GM19351 (cell line): ENCODE data around the gene RPS19BP1.
"Not testable (repeated sequence)": the region's sequence is repeated elsewhere in the genome, so short reads cannot be mapped to it uniquely, and the experiment has no call there.

ENCODE experiments used
- ATAC-seq: cut with Tn5 transposase; IDR thresholded peaks from one replicate; pipeline ENCODE4 v1.9.1; 2021; ENCODE audit warnings: mild to moderate bottlenecking, moderate library complexity; ENCODE audit not compliant: unreplicated experiment

Gene RPS19BP1

DNA sequence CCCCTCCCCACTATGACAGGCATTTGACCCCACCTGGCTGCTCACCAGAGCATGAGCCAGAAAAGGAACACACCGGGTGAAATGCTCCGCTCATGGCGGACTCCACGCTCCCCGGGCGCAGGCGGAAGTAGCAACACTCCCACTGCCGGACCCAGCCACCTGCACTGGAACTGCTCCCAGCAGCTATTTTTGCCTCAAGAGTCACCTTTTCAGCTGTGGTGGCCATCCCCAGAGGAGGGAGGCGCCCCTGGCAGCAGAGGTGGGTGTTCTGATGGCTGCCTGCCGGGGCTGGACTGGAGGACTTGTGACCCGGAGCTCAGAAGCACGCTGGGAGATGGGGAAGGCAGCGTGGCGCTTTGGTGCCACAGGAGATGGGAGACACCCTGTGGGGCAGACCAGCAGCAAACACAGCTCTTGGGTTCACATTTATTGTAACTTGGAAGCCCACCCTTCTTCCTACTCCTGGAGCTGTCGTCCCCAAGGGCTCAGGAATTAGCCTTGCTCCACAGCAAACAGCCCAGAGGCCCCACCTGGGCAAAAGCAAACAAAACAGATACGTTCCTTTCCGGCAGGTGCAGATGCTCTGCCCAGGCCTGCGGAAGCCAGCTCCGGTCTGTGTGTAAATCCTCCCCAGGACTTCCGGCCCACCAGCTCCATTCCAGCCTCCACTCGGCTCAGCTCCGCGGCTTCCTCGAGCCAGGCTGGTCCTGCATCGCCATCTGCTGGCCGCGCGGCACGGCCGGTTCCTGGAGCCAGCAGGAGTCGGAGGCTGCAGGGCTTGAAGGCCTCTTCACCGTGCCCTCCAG, 3.7 kb downstream of the RPS19BP1 start:
- no peak for ATAC-seq

DNA sequence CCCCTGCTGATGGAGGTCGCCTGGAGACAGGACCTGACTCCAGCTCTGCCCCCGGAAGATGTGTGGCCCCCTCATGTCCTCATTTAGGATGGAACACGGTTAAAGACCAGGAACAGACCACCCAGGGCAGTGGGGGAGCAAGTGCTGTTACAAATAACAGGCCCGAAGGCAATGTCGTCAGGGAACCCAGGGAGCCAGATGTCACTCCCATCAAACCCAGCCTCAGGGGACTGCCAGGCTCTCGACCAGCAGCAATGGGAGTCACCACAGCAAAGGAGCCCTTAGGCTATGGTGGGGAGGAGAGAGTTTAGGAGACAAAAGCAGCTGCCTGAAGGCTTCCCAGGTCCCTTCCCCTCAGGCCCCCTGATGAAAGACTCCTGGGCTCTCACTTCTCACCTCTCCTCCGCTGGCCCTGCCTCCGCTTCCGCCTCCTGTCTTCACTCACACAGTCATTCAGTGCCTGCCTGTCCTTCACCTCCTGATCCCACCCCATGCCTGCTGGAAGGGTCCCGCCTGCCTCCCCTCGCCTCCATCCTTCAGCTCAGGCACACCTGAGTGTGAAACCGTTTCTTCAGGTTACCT, 4.4 kb downstream of the RPS19BP1 start:
- ATAC-seq = no peak

DNA sequence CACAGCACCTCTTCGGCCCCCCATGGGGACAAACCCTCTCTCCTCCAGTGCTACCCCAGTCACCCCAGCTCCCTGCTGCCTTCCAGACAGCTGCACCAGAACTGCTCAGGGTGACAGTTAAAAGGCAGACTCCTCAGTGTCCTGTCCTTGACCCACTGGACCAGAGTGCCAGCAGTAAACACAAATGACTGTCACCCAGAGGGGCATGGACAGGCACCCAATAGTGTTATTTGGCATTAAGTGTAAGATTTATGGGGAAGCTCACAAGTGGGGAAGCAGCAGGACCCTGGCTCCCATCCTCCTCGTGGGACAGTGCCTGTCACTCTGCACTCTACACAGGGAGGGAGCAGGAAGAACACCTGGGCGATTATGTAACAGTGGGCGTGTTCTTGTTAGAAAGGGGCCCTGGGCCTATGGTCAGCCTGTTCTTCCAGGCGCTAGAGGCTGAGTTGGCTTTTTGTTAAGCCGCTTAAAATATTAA, 5.0 kb downstream of the RPS19BP1 start:
- ATAC-seq = no peak

DNA sequence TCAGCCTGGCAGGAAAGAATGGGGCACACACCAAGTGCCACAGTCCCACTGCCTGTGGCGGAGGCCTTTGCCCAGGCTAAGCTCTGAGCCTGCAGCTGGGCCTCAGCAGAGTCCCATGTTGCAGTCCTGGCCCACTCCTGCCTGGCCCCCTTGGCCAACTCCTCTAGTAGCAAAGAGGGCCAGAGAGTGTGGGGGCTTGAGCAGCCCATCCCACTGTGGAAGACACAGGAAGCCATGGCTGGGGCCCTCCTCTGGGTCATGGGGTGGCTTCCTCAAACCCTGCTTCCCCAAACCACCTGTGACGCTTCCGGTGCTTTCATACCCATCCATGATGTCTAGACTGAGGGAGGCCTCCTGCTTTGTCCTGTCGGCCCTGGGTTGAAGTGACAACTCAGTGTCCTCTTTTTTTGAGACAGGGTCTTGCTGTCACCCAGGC, 5.8 kb downstream of the RPS19BP1 start:
- ATAC-seq = no peak

DNA sequence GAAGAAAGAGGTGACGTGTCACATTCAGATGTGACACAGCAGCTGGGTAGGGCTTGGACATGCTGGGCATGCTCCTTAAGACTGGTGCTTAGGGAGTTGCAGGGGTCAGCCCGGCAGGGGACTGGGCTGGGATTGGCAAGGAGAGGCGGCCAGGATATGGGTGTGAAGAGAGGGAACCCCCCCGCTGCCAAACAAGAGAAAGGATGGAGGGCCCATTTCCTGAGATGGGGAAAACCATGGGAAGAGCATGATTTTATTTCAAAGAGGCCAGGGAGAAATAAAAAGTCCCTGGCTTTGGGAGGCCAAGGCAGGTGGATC, 6.9 kb downstream of the RPS19BP1 start:
- ATAC-seq = no peak

DNA sequence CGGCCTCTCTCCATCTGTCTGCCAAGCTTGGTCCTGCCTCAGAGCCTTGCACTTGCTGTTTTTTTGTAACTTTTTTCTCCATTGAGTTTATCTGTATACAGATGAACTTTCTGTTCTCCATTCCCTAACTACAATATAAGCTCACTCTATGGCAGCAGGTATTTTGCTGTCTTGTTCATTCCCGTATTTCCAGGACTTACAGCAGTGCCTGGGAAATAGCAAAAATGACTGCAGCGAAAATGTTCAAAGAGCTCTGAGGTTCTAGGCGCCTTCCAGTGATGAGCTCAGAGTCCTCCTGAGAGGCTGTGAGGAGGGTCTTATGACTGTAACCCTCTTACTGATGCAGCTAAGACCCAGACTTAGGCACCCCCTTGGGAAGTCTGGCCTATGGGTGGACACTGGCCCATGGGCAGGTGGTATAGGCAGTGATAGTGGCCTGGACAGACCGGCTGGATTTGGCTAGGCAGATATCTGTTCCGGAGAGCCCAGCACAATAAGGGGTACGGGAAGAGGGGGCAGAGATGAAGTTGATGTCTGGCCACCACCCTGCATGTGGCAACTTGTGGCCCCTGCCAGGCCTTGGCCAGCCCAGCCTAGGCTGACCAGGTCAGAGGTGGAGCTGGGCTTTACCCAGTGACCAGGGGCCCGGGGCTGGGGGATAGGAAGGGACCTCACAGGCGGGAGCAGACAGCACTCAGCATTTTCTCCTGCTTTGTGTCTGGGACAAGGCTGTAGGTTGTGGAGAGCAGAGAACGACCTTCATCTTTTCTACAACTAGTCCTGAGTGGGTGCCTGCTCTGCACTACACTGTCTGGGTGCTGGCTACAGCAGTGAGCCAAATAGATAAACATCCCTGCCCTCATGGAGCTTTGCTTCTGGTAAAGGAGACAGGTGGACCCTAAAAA, 7.5 kb downstream of the RPS19BP1 start:
- no peak for ATAC-seq

DNA sequence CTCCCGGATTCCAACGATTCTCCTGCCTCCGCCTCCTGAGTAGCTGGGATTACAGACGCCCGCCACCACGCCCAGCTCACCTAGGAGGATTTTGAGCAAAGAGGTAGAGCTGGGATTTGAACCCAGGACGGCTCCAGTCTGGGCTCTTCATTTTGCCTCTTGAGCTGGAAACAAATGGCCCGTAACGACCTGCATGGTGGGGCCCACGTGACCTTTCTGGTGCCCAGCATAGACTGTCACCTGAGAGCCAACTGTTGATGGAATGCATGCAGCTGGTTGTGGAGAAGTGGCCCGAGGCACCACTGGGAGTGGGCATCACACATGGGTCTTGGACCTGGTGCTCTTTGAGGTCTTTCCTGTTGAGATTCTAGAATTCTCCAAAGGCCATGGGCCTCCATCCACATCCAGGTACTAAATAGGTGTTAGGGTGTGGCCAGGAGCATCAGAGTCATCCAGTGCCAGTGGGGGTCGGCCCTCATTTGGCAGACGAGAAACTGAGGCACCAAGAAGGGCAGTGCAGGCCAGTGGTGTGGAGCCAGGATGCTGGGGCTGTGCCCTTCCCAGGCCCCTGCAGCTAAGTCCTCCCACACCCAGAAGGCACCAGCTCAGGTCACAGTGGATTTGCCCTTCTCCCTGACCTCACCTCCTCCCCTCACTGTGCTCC, 8.3 kb downstream of the RPS19BP1 start:
- no peak for ATAC-seq

DNA sequence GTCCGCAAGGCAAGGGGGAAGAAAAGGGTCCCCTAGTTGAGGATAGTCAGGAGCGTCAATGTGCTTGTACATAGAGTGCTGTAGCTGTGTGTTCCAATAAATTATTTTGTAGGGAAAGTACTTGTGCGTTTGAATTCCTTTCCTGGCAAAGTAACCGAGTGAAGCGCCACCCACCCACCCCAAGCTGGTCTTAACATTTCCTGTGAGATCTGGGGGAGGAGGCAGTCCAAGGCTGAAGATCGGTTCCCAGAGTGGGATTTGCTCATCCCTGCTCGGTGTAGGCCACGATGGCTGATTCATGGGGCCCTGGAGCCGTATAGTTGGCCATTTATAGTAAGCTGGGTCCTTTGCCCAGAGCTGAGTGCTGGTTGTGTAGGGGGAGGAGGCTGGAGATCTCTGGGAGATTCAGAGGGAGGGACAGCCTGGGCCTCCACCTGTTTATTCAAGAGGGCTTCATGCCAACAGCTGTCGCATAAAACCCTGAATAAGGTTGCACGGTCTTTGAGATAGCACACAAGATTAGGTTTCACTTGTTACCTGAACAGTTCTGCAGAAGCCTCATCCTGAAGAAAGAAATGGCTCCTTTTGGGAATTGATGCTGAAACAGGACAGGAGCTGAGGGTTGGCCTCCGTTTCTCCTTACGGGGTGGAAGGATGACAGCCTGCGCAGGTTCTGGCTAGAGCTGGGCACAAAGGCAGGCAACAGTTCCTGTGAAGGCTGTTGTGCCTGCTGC, 9.8 kb downstream of the RPS19BP1 start:
- ATAC-seq = no peak

DNA sequence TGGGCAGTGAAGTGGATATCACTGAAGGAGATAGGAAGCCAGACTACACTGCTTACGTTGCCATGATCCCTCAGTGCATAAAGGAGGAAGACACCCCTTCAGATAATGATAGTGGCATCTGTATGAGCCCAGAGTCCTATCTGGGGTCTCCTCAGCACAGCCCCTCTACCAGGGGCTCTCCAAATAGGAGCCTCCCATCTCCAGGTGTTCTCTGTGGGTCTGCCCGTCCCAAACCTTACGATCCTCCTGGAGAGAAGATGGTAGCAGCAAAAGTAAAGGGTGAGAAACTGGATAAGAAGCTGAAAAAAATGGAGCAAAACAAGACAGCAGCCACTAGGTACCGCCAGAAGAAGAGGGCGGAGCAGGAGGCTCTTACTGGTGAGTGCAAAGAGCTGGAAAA, 10.5 kb downstream of the RPS19BP1 start:
- not testable (repeated sequence) for ATAC-seq

DNA sequence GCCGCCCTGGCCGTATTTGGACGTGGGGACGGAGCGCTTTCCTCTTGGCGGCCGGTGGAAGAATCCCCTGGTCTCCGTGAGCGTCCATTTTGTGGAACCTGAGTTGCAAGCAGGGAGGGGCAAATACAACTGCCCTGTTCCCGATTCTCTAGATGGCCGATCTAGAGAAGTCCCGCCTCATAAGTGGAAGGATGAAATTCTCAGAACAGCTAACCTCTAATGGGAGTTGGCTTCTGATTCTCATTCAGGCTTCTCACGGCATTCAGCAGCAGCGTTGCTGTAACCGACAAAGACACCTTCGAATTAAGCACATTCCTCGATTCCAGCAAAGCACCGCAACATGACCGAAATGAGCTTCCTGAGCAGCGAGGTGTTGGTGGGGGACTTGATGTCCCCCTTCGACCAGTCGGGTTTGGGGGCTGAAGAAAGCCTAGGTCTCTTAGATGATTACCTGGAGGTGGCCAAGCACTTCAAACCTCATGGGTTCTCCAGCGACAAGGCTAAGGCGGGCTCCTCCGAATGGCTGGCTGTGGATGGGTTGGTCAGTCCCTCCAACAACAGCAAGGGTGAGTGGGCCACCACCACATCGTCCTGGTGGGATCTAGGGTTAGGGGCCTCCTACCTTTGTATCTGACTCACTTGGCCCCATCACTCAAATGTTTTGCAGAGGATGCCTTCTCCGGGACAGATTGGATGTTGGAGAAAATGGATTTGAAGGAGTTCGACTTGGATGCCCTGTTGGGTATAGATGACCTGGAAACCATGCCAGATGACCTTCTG, 11.3 kb downstream of the RPS19BP1 start:
- ATAC-seq = not testable (repeated sequence)

DNA sequence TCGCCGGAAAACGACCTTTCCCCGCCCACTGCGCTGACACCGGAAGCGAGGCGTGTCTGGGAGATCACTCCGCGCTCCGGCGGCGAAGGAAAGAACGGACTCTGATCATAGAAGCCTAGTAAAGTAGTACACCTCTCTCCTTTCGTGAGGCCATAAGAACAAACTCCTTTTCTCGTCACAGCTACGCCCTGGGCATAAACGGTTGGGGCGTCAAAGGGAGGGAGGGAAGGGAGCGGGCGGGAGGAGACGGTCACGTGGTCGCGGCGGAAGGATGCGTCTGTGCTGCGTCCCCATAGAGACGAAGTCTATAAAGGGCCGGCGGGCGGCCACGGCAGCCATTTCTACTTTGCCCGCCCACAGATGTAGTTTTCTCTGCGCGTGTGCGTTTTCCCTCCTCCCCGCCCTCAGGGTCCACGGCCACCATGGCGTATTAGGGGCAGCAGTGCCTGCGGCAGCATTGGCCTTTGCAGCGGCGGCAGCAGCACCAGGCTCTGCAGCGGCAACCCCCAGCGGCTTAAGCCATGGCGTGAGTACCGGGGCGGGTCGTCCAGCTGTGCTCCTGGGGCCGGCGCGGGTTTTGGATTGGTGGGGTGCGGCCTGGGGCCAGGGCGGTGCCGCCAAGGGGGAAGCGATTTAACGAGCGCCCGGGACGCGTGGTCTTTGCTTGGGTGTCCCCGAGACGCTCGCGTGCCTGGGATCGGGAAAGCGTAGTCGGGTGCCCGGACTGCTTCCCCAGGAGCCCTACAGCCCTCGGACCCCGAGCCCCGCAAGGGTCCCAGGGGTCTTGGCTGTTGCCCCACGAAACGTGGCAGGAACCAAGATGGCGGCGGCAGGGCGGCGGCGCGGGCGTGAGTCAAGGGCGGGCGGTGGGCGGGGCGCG, 12.1 kb downstream of the RPS19BP1 start, which contains the start of gene ATF4:
Gene ATF4 (plus strand): TSS at position 337 of the 880 bp plus-strand sequence. CDS start 884 bp downstream, outside the sequence.
- peak; percentile 24 for ATAC-seq

DNA sequence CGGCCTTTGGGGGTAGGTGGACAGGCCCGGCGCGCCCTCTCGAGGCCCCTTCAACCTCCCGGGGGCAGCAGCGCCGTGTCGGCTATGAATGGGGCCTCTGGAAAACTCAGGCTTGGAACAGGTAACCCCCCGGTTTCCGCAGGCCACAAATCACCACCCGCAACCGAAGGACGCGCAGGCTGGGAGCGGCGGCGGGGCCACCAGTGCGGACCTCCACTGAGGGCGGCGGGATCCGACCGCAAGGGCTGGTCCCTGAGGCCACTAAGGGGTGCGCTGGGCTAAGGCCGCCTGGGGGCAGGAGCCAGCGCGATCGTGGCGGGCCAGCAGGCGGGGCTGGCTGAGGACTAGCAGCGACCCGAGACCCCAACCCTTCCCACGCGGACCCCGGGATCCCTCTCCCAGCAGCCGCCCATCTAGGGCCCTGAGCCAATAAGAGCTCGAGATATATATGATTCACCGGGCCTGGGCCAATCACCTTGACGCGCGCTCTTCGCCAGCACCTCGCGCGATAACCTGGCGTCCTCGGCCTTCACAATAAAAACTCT, 12.8 kb downstream of the RPS19BP1 start:
- ATAC-seq = peak; percentile 80

DNA sequence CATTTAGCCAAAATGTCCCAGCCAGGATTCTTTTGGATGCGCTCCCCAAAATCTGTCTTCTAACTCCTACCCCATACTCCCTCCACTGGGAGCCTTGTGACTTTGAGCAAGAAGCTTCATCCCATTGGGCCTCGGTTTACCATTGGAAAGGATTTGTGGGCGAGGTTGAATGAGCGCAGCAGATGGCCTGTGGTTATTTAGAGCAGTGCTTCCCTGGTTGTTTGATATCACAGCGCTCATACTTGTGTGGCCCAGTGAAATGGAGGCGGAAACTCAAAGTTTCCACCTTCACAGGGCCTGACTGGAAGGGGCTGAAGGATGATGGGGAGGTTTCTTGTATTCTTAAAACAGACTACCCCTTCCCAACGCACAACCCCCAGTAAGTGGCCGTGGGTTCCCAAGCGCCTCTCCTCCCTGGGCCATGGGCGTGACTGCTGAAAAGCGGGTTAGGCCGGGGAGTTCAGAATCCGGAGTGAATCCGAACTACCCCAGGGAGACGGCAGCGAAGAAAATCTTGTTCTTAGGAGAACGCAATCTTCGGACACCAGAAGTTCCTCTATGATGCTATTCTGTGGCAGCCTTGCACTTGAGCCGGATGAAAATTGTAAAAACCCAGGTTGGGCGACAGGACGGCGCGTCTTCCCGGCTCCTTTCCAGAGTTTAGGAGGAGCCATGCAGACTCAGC, 13.4 kb downstream of the RPS19BP1 start:
- ATAC-seq = no peak

DNA sequence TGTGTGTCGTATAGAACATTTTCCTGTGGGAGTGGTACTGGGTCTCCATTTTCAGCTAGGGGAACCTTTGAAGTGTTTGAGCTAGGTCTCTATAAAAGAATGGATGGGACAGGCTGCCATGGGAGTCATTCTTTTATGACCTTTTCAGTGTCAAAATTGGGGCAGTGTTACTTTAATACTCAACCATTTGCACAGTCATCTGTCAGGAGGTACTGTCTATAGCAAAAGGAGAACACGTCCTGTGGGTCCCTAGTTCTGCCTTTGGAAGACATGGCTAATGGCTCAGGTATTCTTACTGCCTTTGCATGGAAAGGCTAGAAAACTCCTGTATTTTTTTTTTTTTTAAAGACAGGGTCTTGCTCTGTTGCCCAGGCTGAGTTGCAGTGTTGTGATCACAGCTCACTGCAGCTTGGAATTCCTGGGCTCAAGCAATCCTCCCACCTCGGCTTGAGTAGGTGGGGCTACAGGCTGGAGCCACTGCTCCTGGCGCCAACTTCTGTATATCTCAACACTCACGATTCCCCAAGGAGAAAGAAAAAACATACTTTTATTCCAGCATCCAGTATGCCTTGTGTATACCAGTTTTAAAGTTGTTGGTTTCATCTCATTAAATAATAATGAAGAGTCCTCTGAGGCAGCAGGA, 14.3 kb downstream of the RPS19BP1 start:
- ATAC-seq = no peak

DNA sequence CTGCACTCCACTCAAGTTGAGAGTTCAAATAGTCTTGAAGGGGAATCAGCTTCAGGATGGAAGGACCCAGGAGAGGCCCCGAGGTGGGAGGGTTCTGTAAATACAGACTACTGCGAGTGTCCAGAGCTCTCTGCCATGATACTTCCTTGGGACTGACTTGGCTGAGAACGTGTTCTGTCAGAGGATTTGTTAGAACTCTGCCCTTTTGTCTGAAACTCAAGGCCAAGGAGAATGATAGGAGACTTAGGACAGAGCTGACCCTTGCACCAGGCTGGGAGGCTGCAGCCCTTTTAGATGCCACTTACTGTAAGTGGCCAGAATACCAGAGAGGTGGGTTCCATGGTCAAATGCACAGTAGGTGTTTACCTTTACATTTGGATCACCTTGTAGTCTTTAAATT, 15.1 kb downstream of the RPS19BP1 start:
- ATAC-seq = no peak

DNA sequence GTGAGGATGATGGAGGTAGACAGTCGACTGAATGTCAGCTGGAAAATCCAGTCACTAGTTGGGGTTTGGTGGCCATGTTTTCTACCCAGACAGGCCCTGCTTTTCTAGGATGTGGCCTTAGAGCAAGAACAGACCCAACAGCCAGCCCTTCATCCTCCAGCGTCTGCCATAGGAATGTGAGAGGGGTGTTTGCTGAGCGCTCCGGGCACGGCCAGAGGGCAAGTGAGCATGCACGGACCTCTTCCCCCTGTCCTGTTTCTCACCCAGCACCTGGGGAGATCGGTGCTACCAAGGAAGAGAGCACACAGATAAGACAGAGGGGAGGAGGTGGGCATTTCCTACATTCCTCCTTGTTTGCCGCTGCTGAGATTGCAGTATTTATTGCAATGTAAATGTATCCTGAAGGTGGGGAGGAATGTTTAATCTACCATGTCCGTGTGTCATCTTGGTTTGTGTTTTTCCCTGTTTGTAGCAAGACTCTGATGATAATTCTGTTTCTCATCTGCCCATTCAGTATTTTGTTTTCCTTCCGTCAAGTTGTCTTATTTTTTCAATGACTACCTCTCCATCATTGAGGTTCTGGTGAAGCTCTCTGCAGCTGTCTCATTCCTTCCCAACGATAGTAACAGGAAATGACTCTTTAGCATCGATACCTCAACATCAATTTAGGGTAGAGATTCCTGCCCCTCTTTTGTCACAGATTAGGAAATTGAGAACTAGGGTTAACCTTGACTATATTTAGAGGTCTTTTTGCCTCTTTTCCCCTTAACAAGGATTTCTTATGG, 17.1 kb downstream of the RPS19BP1 start:
- no peak for ATAC-seq
